Measurements from ENCODE around the gene SLC4A2. TPM values are rescaled to one million over a fixed set of nuclear protein-coding genes. Genes with fewer than 3 reads are reported as not detected.

Gene SLC4A2
- total and polyA plus RNA-seq, 2 of the 8 experiments (the other 6 are each of a cell fraction or from before 2014, with no cell fraction given) = 72.6 to 147 TPM

DNA sequence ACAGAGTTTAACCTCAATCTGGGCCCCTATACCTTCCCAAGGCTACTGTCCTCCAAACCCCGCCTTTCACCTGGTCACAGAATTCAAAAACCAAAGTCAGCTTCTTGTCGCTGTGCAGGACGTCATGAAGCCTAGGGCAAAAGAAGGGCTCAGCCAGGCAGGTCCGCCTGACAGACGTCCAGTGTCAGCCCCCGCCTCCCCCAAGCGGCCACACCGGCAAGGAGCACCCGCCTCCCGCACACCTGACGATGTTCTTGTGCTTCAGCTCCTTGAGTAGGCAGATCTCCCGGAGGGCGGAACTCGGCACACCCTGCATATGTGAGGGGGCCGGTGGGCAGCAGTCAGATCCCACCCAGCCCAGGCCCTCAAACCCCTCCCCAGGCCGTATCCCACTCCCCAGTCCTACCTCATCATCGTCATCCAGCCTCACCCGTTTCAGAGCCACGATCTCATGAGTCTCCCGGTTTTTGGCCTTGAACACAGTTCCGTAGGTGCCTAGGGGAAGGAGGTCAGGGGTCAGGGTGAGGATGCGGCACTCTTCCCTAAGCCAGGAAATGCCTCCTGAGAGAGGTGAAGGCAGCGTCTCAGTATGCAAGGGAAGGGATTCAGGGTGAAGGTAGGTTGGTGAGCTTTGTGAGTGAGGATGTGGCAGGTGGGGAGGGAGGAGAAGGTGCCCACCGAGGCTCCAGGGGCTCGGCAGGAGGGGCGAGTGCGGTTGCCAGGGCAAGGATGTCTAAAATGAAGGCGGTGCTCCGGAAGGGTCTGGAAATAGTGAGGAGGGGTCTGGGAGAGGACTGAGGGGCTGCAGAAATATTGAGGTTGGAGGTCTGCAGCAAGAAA, 2.5 kb upstream of the SLC4A2 start:
- Histone ChIP-seq H3K4me1 (replicated peaks in 1 of 4; ENCODE audit: control insufficient read depth in 3 of 4, insufficient read depth in 4 of 4, low read length in 3 of 4) (peaks cover 9 to 38% (median 27%) of the 10 kb centered on the region in 4 experiments), H3K9ac (replicated peaks in 1 of 4; ENCODE audit: extremely low read depth in 1 of 4, low read depth in 3 of 4, low read length in 3 of 4) (no peak overlapping the region), H3K14ac (ENCODE audit: insufficient read length) (no peak overlapping the region), H4K5ac (ENCODE audit: insufficient read length, low read depth, low read length) (no peak overlapping the region), H2AFZ (ENCODE audit: low read length) (no peak overlapping the region), H3K4me2 (ENCODE audit: insufficient read depth in 1 of 2, low read depth in 2 of 2, low read length in 2 of 2) (peak overlapping the region; percentile 86 to 98), H3K23ac (ENCODE audit: insufficient read length) (no peak overlapping the region), H2BK5ac (ENCODE audit: low read depth, low read length) (no peak overlapping the region), H4K8ac (ENCODE audit: extremely low read depth, insufficient read depth, low read length) (no peak overlapping the region; the same call in none of the 2 replicates), H3K23me2 (ENCODE audit: low read depth, low read length) (peaks cover 22% of the 10 kb centered on the region), H2BK20ac (ENCODE audit: low read length) (no peak overlapping the region), H3K27me3 (replicated peaks in 1 of 4; ENCODE audit: control insufficient read depth in 3 of 4, extremely low read depth in 1 of 4, insufficient read depth in 3 of 4, low read length in 3 of 4) (peaks cover 0 to 16% (median 5%) of the 10 kb centered on the region in 4 experiments; a peak in 5 of 7 replicates), H3K79me1 (ENCODE audit: low read depth, low read length) (0 out of 2 replicates have a peak, but pooled peaks cover 3% of the 10 kb centered on the region), H2BK15ac (ENCODE audit: low read length) (no peak overlapping the region), H4K91ac (replicated peaks; ENCODE audit: insufficient read length, low read length) (no peak overlapping the region), H4K20me1 (replicated peaks in 1 of 2; ENCODE audit: control insufficient read depth in 1 of 2, insufficient read depth in 2 of 2, low read length in 2 of 2) (peaks cover 0 to 10% of the 10 kb centered on the region in 2 experiments), H3K9me3 (ENCODE audit: insufficient read depth in 2 of 2, low read depth in 1 of 2, low read length in 1 of 2) (no peaks in the 10 kb centered on the region), H3K4me3 (ENCODE audit: extremely low read depth in 1 of 4, insufficient read depth in 2 of 4, low read depth in 3 of 4, low read length in 4 of 4) (peak overlapping the region; percentile 71 to 91 (median 86)), H2AK5ac (ENCODE audit: low read depth, low read length) (peak overlapping the region; percentile 56; the same call in 1 of the 2 replicates), H3K27ac (ENCODE audit: low read depth, low read length) (no peak overlapping the region), H3K56ac (replicated peaks; ENCODE audit: insufficient read length, low read depth, low read length) (no peak overlapping the region), H3K36me3 (ENCODE audit: control insufficient read depth in 2 of 4, insufficient read depth in 4 of 4, low read length in 3 of 4) (no peaks in the 10 kb centered on the region), H2BK12ac (ENCODE audit: low read depth, low read length) (no peak overlapping the region), H2BK120ac (replicated peaks; ENCODE audit: low read depth, low read length) (no peak overlapping the region), H3K4ac (replicated peaks; ENCODE audit: insufficient read length, low read depth, low read length) (no peak overlapping the region), H3K18ac (ENCODE audit: extremely low read depth, low read length) (peak overlapping the region; percentile 38; the same call in 1 of the 2 replicates), H3K79me2 (ENCODE audit: control insufficient read depth in 1 of 2, insufficient read depth in 2 of 2, low read length in 2 of 2) (no peaks in the 10 kb centered on the region)
- 14% methylated on average over 19 of the region's 29 CpGs; no CpG with 5 or more reads in 1 of the 2 experiments for WGBS, 2 experiments (ENCODE audit: extremely low coverage in 1 of 2, insufficient coverage in 1 of 2, insufficient read length in 1 of 2, insufficient replicate concordance in 2 of 2, low coverage in 1 of 2, low lambda C conversion rate in 2 of 2, missing lambda C conversion rate in 1 of 2)
- FAIRE-seq = no peak
- ChIA-PET POLR2A (ENCODE audit: partially characterized antibody) (interaction anchor here (1.0 to 2.5 kb wide), 4 partner anchors 10 to 30 kb away, joined by 3 to 7 read pairs (median 5); partner anchors contain the start of gene ABCB8), CTCF (ENCODE audit: partially characterized antibody) (interaction anchor here (0.8 to 9.7 kb wide), 17 partner anchors 8 to 82 kb away, joined by 3 to 88 read pairs (median 6); partner anchors contain the start of genes ABCB8 and FASTK)
- no peak for DNase-seq (ENCODE audit: low read depth in 1 of 2, low spot score in 2 of 2)
- TF ChIP-seq, protein P1, sequence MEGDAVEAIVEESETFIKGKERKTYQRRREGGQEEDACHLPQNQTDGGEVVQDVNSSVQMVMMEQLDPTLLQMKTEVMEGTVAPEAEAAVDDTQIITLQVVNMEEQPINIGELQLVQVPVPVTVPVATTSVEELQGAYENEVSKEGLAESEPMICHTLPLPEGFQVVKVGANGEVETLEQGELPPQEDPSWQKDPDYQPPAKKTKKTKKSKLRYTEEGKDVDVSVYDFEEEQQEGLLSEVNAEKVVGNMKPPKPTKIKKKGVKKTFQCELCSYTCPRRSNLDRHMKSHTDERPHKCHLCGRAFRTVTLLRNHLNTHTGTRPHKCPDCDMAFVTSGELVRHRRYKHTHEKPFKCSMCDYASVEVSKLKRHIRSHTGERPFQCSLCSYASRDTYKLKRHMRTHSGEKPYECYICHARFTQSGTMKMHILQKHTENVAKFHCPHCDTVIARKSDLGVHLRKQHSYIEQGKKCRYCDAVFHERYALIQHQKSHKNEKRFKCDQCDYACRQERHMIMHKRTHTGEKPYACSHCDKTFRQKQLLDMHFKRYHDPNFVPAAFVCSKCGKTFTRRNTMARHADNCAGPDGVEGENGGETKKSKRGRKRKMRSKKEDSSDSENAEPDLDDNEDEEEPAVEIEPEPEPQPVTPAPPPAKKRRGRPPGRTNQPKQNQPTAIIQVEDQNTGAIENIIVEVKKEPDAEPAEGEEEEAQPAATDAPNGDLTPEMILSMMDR (IDR thresholded peaks at IDR 0.05; ENCODE audit: control extremely low read depth in 1 of 3, insufficient read depth in 1 of 3, low read depth in 1 of 3, low read length in 3 of 3) = peak in 2 of 3 experiments; percentile 23 to 33; a peak in 2 of 4 replicates
- TF ChIP-seq SIN3A (conservative IDR thresholded peaks at IDR 0.05 in 1 of 2, IDR thresholded peaks at IDR 0.05 in 1 of 2; ENCODE audit: low read depth in 1 of 2, low read length in 2 of 2) (peak in 1 of 2 experiments; percentile 61; a peak in 2 of 4 replicates), TAF1 (IDR thresholded peaks at IDR 0.05; ENCODE audit: low read depth, low read length) (no peak), RAD21 (IDR thresholded peaks at IDR 0.05 in 1 of 2, conservative IDR thresholded peaks at IDR 0.05 in 1 of 2; ENCODE audit: low read depth in 2 of 2, low read length in 2 of 2) (peak in 1 of 2 experiments; percentile 9; a peak in 1 of 4 replicates), CTBP2 (IDR thresholded peaks at IDR 0.05; ENCODE audit: borderline replicate concordance, insufficient read depth, insufficient read length, low read length) (no peak), CREB1 (IDR thresholded peaks at IDR 0.05) (0 out of 2 replicates have a peak, but pooled peaks have one; percentile 20), PHF8 (conservative IDR thresholded peaks at IDR 0.05; ENCODE audit: low read depth, low read length) (no peak)

All from H1 (cell line).